Nephron (organoid): Measurements from ENCODE around the gene UBE2S.

Experiments
- H3K27ac Mint-ChIP-seq, 3 experiments: 2 replicates each; pipeline ENCODE4 v1.8.0; 2020; ENCODE audit warnings: mixed read lengths in 3 of 3, mild to moderate bottlenecking in 2 of 3, moderate library complexity in 1 of 3
- H3K27me3 Mint-ChIP-seq: 2 replicates; pipeline ENCODE4 v1.8.0; 2021; ENCODE audit warnings: low read depth, mild to moderate bottlenecking, moderate library complexity, mixed read lengths
- H3K36me3 Mint-ChIP-seq: 2 replicates; pipeline ENCODE4 v1.8.0; 2020; ENCODE audit warnings: low read depth, mixed read lengths
- H3K4me1 Mint-ChIP-seq: 2 replicates; pipeline ENCODE4 v1.8.0; 2020; ENCODE audit warnings: mixed read lengths
- H3K4me3 Mint-ChIP-seq, 3 experiments: 2 replicates each; pipeline ENCODE4 v1.8.0; 2020; ENCODE audit warnings: mild to moderate bottlenecking in 3 of 3, mixed read lengths in 3 of 3, moderate library complexity in 2 of 3
- H3K9me3 Mint-ChIP-seq: 2 replicates; pipeline ENCODE4 v1.8.0; 2020; ENCODE audit warnings: mixed read lengths
- CTCF ChIP-seq, 3 experiments: fragments of 200-600 bp; sonication (generic); IDR thresholded peaks; one replicate each; pipeline ENCODE4 v1.5.0; 2021; ENCODE audit warnings: antibody characterized with exemption in 3 of 3; ENCODE audit not compliant: unreplicated experiment in 3 of 3

Gene UBE2S

GRCh38 chr19:55408533-55408872 lies 915 bp upstream of the UBE2S start:
- Mint-ChIP-seq H3K4me1 (peaks cover 26% of the 10 kb centered on the region), H3K27ac (peak overlapping the region; percentile 99 to 100 (median 99)), H3K9me3 (peaks cover 5% of the 10 kb centered on the region), H3K36me3 (peaks cover 20% of the 10 kb centered on the region), H3K4me3 (peak overlapping the region; percentile 91 to 97 (median 97)), H3K27me3 (peaks cover 9% of the 10 kb centered on the region)
- TF ChIP-seq CTCF (IDR thresholded peaks at IDR 0.05; ENCODE audit: unreplicated experiment in 3 of 3), result no peak

- H3K27ac Mint-ChIP-seq, result peak overlapping the region; percentile 99 to 100 (median 99)
- peaks cover 9% of the 10 kb centered on the region for H3K27me3 Mint-ChIP-seq
- H3K36me3 Mint-ChIP-seq, result peaks cover 25% of the 10 kb centered on the region
- H3K9me3 Mint-ChIP-seq, result peaks cover 5% of the 10 kb centered on the region
- peaks cover 30% of the 10 kb centered on the region for H3K4me1 Mint-ChIP-seq
- TF ChIP-seq CTCF (IDR thresholded peaks at IDR 0.05; ENCODE audit: unreplicated experiment in 3 of 3), result no peak
- peak overlapping the region; percentile 91 to 97 (median 97) for H3K4me3 Mint-ChIP-seq
These were observed 378 bp upstream of the UBE2S start for GRCh38 chr19:55407800-55408532.

- Mint-ChIP-seq H3K27me3 (peaks cover 9% of the 10 kb centered on the region), H3K4me1 (peaks cover 30% of the 10 kb centered on the region), H3K27ac (peak overlapping the region; percentile 33 to 99 (median 50)), H3K36me3 (peaks cover 34% of the 10 kb centered on the region), H3K9me3 (peaks cover 5% of the 10 kb centered on the region), H3K4me3 (peak overlapping the region; percentile 91 to 97 (median 97))
- TF ChIP-seq CTCF (IDR thresholded peaks at IDR 0.05; ENCODE audit: unreplicated experiment in 3 of 3), result no peak
These were observed 600 bp downstream of the UBE2S start for GRCh38 chr19:55406826-55407549.

- Mint-ChIP-seq H3K4me1 (peaks cover 30% of the 10 kb centered on the region), H3K4me3 (peak overlapping the region; percentile 91 to 97 (median 97)), H3K9me3 (peaks cover 5% of the 10 kb centered on the region), H3K27ac (peak overlapping the region; percentile 16 to 50 (median 39)), H3K36me3 (peaks cover 38% of the 10 kb centered on the region), H3K27me3 (peaks cover 9% of the 10 kb centered on the region)
- no peak for TF ChIP-seq CTCF (IDR thresholded peaks at IDR 0.05; ENCODE audit: unreplicated experiment in 3 of 3)
These were observed 1.3 kb downstream of the UBE2S start for GRCh38 chr19:55406091-55406825.

- Mint-ChIP-seq H3K36me3 (peaks cover 41% of the 10 kb centered on the region), H3K27me3 (peaks cover 6% of the 10 kb centered on the region), H3K9me3 (peaks cover 5% of the 10 kb centered on the region), H3K4me1 (peaks cover 30% of the 10 kb centered on the region), H3K27ac (peak overlapping the region; percentile 16 to 50 (median 39)), H3K4me3 (peak overlapping the region; percentile 91 to 97 (median 97))
- no peak for TF ChIP-seq CTCF (IDR thresholded peaks at IDR 0.05; ENCODE audit: unreplicated experiment in 3 of 3)
These were observed 1.9 kb downstream of the UBE2S start for GRCh38 chr19:55405638-55406037.
